H9 (cell line): ENCODE measurements around the gene CROCC. TPM values are rescaled to one million over a fixed set of nuclear protein-coding genes. Genes with fewer than 3 reads are reported as not detected.

ENCODE experiments used
- DNase-seq: peaks from one replicate; pipeline ENCODE4 v3.0.0-alpha.2; 2017
- H2AFZ ChIP-seq: one replicate; pipeline ENCODE4 v1.6.1; 2013; ENCODE audit warnings: mild to moderate bottlenecking, low read length, control low read depth, moderate library complexity
- H2AK5ac ChIP-seq: 2 replicates; pipeline ENCODE4 v1.6.1; 2013; ENCODE audit warnings: low read length, control low read depth, mixed read lengths; ENCODE audit not compliant: insufficient read length
- H2BK120ac ChIP-seq: one replicate; pipeline ENCODE4 v1.6.1; 2013; ENCODE audit warnings: low read depth, mild to moderate bottlenecking, low read length, control low read depth, inconsistent platforms; ENCODE audit not compliant: poor library complexity, severe bottlenecking
- H2BK12ac ChIP-seq: 2 replicates; pipeline ENCODE4 v1.6.1; 2013; ENCODE audit warnings: low read length, control low read depth, mixed read lengths, low read depth; ENCODE audit not compliant: insufficient read length
- H2BK15ac ChIP-seq: 2 replicates; pipeline ENCODE4 v1.6.1; 2013; ENCODE audit warnings: low read depth, low read length, control low read depth
- H2BK20ac ChIP-seq: one replicate; pipeline ENCODE4 v1.6.1; 2013; ENCODE audit warnings: low read depth, mild to moderate bottlenecking, low read length, control low read depth, inconsistent platforms; ENCODE audit not compliant: poor library complexity, severe bottlenecking
- H2BK5ac ChIP-seq: 2 replicates; pipeline ENCODE4 v1.6.1; 2013; ENCODE audit warnings: low read length, control low read depth, mixed read lengths; ENCODE audit not compliant: insufficient read length
- H3K14ac ChIP-seq: 2 replicates; pipeline ENCODE4 v1.6.1; 2013; ENCODE audit warnings: low read length, control low read depth; ENCODE audit not compliant: insufficient read depth
- H3K18ac ChIP-seq: 2 replicates; pipeline ENCODE4 v1.6.1; 2013; ENCODE audit warnings: low read depth, mild to moderate bottlenecking, mixed read lengths, low read length, control low read depth; ENCODE audit not compliant: insufficient read length
- H3K23ac ChIP-seq: 2 replicates; pipeline ENCODE4 v1.6.1; 2013; ENCODE audit warnings: low read length, control low read depth, mixed read lengths, low read depth; ENCODE audit not compliant: insufficient read length
- H3K23me2 ChIP-seq: 2 replicates; pipeline ENCODE4 v1.6.1; 2013; ENCODE audit warnings: low read depth, mild to moderate bottlenecking, mixed read lengths, low read length, control low read depth; ENCODE audit not compliant: insufficient read length, poor library complexity, severe bottlenecking
- H3K27ac ChIP-seq: 2 replicates; pipeline ENCODE4 v1.5.1; 2013; ENCODE audit warnings: low read length, control low read depth, mixed read lengths, low read depth; ENCODE audit not compliant: insufficient read length
- H3K27me3 ChIP-seq: 2 replicates; pipeline ENCODE4 v1.6.1; 2013; ENCODE audit warnings: low read length, control low read depth, inconsistent platforms; ENCODE audit not compliant: insufficient read depth
- H3K4ac ChIP-seq: 2 replicates; pipeline ENCODE4 v1.6.1; 2013; ENCODE audit warnings: low read depth, mild to moderate bottlenecking, control low read depth, inconsistent platforms, low read length, moderate library complexity
- H3K4me1 ChIP-seq: 2 replicates; pipeline ENCODE4 v1.6.1; 2013; ENCODE audit warnings: low read length, control low read depth, inconsistent platforms; ENCODE audit not compliant: insufficient read depth
- H3K4me2 ChIP-seq: 2 replicates; pipeline ENCODE4 v1.6.1; 2013; ENCODE audit warnings: low read length, control low read depth, mixed read lengths; ENCODE audit not compliant: insufficient read length, insufficient read depth
- H3K56ac ChIP-seq: 2 replicates; pipeline ENCODE4 v1.6.1; 2013; ENCODE audit warnings: low read depth, mild to moderate bottlenecking, mixed read lengths, low read length, control low read depth; ENCODE audit not compliant: insufficient read length
- H3K79me1 ChIP-seq: 2 replicates; pipeline ENCODE4 v1.6.1; 2013; ENCODE audit warnings: low read depth, mild to moderate bottlenecking, moderate library complexity, low read length, control low read depth, inconsistent platforms; ENCODE audit not compliant: insufficient read depth, poor library complexity, severe bottlenecking
- H3K79me2 ChIP-seq: 2 replicates; pipeline ENCODE4 v1.6.1; 2013; ENCODE audit warnings: low read length, control low read depth, inconsistent platforms; ENCODE audit not compliant: insufficient read depth
- H3K9ac ChIP-seq: 2 replicates; pipeline ENCODE4 v1.6.1; 2013; ENCODE audit warnings: low read length, control low read depth, mixed read lengths; ENCODE audit not compliant: insufficient read length; ENCODE audit errors: extremely low read depth
- H3K9me3 ChIP-seq: one replicate; pipeline ENCODE4 v1.6.1; 2013; ENCODE audit warnings: low read depth, low read length, inconsistent platforms; ENCODE audit not compliant: control insufficient read depth
- H3T11ph ChIP-seq: one replicate; pipeline ENCODE4 v1.6.1; 2013; ENCODE audit warnings: mild to moderate bottlenecking, low read length, control low read depth, inconsistent platforms
- H4K20me1 ChIP-seq: one replicate; pipeline ENCODE4 v1.6.1; 2013; ENCODE audit not compliant: control insufficient read depth, insufficient read length, insufficient read depth
- H4K5ac ChIP-seq: 2 replicates; pipeline ENCODE4 v1.6.1; 2013; ENCODE audit warnings: low read depth, mild to moderate bottlenecking, mixed read lengths, low read length, control low read depth; ENCODE audit not compliant: insufficient read length
- H4K8ac ChIP-seq: replicated peaks from 2 replicates; pipeline ENCODE4 v1.6.1; 2013; ENCODE audit warnings: low read length, control low read depth, mixed read lengths, low read depth; ENCODE audit not compliant: insufficient read length
- H4K91ac ChIP-seq: 2 replicates; pipeline ENCODE4 v1.6.1; 2013; ENCODE audit warnings: low read depth, mild to moderate bottlenecking, moderate library complexity, mixed read lengths, low read length, control low read depth; ENCODE audit not compliant: insufficient read length
- H3K27ac Mint-ChIP-seq, 3 experiments: 2 replicates in 2 of 3; 3 replicates in 1 of 3; pipeline ENCODE4 v1.8.0; 2020 to 2021; ENCODE audit warnings: mixed read lengths in 3 of 3, mild to moderate bottlenecking in 1 of 3, moderate library complexity in 1 of 3
- H3K27me3 Mint-ChIP-seq: 2 replicates; pipeline ENCODE4 v1.8.0; 2021; ENCODE audit warnings: low read depth, mild to moderate bottlenecking, moderate library complexity, mixed read lengths
- H3K36me3 Mint-ChIP-seq, 3 experiments: 2 replicates in 2 of 3; 3 replicates in 1 of 3; pipeline ENCODE4 v1.8.0; 2020 to 2021; ENCODE audit warnings: low read depth in 3 of 3, mixed read lengths in 3 of 3; ENCODE audit not compliant: insufficient read depth in 1 of 3
- H3K4me1 Mint-ChIP-seq, 2 experiments: 2 replicates each; pipeline ENCODE4 v1.8.0; 2020; ENCODE audit warnings: mixed read lengths in 2 of 2
- H3K4me3 Mint-ChIP-seq, 2 experiments: 2 replicates in 1 of 2; 3 replicates in 1 of 2; pipeline ENCODE4 v1.8.0; 2020 to 2021; ENCODE audit warnings: mild to moderate bottlenecking in 2 of 2, mixed read lengths in 2 of 2, moderate library complexity in 1 of 2
- H3K9me3 Mint-ChIP-seq, 2 experiments: 2 replicates in 1 of 2; 3 replicates in 1 of 2; pipeline ENCODE4 v1.8.0; 2020; ENCODE audit warnings: mild to moderate bottlenecking in 2 of 2, mixed read lengths in 2 of 2, moderate library complexity in 1 of 2
- whole genome bisulfite sequencing: extraction: QIAGEN DNeasy Blood & Tissue Kit; methylation state at CpG from one replicate; pipeline ENCODE4 v1.1.7; 2013; ENCODE audit warnings: missing lambda C conversion rate, low lambda C conversion rate, mixed read lengths; ENCODE audit not compliant: insufficient read length; ENCODE audit errors: extremely low coverage; 5-methylcytosine and 5-hydroxymethylcytosine counted together
- total RNA-seq: library from RNA; stranded (reverse); gene quantifications from 2 replicates; pipeline ENCODE4 v1.2.1, GENCODE V29; 2021
- TF ChIP-seq, protein P1 (sequence below): fragments of 200-600 bp; sonication (generic); conservative IDR thresholded peaks from 3 replicates; pipeline ENCODE4 v1.8.0; 2021; ENCODE audit warnings: antibody characterized with exemption, mild to moderate bottlenecking

The CROCC gene
- total RNA-seq, 1 experiment from 2014 or later = 40.7 TPM

DNA sequence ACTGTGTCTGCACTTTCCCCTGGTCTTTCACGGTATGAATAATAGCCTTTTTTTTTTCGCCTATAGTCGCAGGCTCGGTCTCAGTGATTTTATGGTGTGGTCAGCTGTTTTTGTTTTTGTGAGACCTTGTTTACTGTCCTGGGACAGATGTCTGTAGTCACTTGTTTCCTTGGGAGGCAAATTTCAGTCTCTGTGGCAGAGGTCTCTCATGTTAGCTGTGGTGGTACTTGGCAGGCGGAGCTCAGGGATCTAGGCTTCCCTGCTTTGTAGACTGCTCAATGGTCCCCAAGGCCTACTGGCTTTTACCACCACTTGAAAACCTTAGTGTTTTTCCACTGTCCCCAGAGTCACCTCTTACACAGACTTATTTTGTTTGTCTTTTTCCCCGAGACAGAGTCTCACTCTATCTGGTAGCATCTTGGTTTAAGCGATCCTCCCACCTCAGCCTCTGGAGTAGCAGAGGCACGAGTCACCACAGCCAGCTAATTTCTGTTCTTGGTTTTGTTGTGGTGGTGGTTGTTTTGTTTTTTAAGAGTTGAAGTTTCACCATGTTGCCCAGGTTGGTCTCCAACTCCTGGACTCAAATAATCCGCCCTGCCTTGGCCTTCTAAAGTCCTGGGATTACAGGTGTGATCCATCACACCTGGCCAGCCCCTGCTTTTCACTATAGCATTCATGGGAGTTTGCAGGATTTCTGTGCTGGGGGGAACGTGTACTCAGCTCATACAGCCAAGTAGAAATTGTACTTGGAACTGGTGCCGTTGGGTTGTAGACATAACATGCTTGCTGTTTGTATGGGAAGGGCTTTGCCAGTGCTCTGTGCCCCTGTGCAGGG is 15.6 kb upstream of the CROCC start:
- Mint-ChIP-seq H3K27ac (no peak overlapping the region; a peak in 1 of 7 replicates), H3K4me1 (peaks cover 16 to 17% of the 10 kb centered on the region in 2 experiments), H3K27me3 (no peaks in the 10 kb centered on the region), H3K9me3 (no peaks in the 10 kb centered on the region; a peak in 1 of 5 replicates), H3K4me3 (no peak overlapping the region), H3K36me3 (peaks cover 0 to 5% (median 0%) of the 10 kb centered on the region in 3 experiments; a peak in 1 of 7 replicates)
- Histone ChIP-seq H3K27ac (no peak overlapping the region), H3K23me2 (peaks cover 10% of the 10 kb centered on the region), H2BK15ac (no peak overlapping the region), H2BK120ac (no peak overlapping the region), H3K79me2 (no peaks in the 10 kb centered on the region), H3T11ph (no peak overlapping the region), H4K8ac (no peak overlapping the region), H3K18ac (no peak overlapping the region), H3K27me3 (no peaks in the 10 kb centered on the region), H2AFZ (no peak overlapping the region), H3K14ac (no peak overlapping the region), H3K4me1 (no peaks in the 10 kb centered on the region), H3K4me2 (no peak overlapping the region), H4K20me1 (no peaks in the 10 kb centered on the region), H3K23ac (no peak overlapping the region), H3K9me3 (no peaks in the 10 kb centered on the region), H4K91ac (no peak overlapping the region), H3K56ac (no peak overlapping the region), H2AK5ac (no peak overlapping the region), H3K9ac (no peak overlapping the region), H2BK12ac (no peak overlapping the region), H4K5ac (no peak overlapping the region), H3K4ac (no peak overlapping the region), H2BK20ac (no peak overlapping the region), H2BK5ac (no peak overlapping the region), H3K79me1 (no peaks in the 10 kb centered on the region)
- TF ChIP-seq, protein P1, sequence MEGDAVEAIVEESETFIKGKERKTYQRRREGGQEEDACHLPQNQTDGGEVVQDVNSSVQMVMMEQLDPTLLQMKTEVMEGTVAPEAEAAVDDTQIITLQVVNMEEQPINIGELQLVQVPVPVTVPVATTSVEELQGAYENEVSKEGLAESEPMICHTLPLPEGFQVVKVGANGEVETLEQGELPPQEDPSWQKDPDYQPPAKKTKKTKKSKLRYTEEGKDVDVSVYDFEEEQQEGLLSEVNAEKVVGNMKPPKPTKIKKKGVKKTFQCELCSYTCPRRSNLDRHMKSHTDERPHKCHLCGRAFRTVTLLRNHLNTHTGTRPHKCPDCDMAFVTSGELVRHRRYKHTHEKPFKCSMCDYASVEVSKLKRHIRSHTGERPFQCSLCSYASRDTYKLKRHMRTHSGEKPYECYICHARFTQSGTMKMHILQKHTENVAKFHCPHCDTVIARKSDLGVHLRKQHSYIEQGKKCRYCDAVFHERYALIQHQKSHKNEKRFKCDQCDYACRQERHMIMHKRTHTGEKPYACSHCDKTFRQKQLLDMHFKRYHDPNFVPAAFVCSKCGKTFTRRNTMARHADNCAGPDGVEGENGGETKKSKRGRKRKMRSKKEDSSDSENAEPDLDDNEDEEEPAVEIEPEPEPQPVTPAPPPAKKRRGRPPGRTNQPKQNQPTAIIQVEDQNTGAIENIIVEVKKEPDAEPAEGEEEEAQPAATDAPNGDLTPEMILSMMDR = no peak
- no peak for DNase-seq
- no CpG with 5 or more reads among the region's 11 CpGs for WGBS
